GM10266 (cell line): ENCODE results near the gene TASP1.

ENCODE experiments used
- DNase-seq: peaks from one replicate; pipeline ENCODE4 v3.0.0; 2012; ENCODE audit errors: extremely low spot score
- TF ChIP-seq, protein P1 (sequence below): IDR thresholded peaks from 2 replicates; pipeline ENCODE4 v1.5.1; 2012; ENCODE audit warnings: mild to moderate bottlenecking, low read depth; ENCODE audit not compliant: control insufficient read depth, insufficient read depth; ENCODE audit errors: missing control alignments

TASP1 gene

DNA sequence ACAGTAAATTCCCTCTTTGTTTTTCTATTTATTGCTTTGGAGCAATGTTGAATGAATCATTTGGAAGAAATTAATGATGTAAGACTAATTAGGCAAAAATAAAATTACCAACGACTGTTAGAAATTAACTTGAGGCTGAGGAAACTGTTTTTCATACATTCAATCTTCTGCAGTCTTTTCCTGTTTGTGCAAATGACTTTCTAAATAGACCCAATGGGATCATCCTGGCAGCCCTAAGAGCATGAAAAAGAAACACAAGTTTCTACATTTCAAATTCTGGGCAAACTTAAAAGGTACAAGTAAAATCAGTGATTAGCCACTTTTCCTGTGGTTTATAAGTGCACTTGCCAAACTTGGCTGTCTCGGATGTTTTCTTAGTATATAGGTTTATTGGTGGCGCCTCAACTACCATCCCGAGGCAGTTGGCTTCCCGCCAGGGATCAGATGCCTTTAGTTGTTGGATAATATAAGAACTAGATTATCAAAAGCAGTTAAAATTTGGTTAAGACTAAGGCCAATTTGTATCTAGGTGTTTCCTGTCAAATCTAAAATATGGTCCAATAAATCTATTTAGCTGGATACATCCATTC is 236.5 kb downstream of the TASP1 start:
- DNase-seq: no peak
- TF ChIP-seq, protein P1, sequence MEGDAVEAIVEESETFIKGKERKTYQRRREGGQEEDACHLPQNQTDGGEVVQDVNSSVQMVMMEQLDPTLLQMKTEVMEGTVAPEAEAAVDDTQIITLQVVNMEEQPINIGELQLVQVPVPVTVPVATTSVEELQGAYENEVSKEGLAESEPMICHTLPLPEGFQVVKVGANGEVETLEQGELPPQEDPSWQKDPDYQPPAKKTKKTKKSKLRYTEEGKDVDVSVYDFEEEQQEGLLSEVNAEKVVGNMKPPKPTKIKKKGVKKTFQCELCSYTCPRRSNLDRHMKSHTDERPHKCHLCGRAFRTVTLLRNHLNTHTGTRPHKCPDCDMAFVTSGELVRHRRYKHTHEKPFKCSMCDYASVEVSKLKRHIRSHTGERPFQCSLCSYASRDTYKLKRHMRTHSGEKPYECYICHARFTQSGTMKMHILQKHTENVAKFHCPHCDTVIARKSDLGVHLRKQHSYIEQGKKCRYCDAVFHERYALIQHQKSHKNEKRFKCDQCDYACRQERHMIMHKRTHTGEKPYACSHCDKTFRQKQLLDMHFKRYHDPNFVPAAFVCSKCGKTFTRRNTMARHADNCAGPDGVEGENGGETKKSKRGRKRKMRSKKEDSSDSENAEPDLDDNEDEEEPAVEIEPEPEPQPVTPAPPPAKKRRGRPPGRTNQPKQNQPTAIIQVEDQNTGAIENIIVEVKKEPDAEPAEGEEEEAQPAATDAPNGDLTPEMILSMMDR: no peak

DNA sequence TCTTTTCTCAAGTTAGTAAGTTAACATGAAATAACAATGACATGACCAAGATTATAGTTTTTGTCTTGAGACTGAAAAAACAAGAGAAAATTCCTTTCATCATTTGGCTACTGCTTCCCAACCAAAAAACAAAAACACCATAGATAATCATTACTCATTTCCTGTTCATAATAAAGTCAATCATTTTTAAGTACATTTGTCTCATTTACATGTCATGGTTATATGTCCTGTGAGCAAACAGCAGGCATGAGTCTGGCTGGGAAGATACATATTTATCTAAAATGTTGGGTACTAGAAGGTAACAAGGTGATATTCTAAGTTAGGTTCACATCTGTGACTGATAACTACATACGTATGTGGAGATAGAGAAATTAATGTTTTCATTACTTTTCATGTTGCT is 237.1 kb downstream of the TASP1 start:
- DNase-seq: no peak
- TF ChIP-seq, protein P1: no peak

DNA sequence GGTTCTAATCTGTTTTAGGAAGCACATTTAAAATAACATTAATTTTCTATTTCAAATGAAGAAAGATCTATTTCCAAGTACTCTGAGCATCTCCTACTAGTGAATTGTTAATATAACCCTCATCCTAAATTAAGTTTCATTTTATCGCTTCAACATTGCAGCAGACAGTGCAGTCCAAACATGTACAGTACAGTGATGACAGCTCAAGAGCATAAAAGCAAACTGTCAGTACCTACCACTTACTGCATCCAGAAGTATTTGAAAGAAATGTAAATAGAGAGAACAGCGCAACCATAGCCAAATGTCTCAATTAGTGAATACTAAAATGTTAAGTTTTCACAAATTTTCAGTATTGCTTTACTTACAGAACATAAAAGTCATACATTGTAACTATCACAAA is 238.3 kb downstream of the TASP1 start:
- no peak for DNase-seq
- TF ChIP-seq, protein P1: no peak

DNA sequence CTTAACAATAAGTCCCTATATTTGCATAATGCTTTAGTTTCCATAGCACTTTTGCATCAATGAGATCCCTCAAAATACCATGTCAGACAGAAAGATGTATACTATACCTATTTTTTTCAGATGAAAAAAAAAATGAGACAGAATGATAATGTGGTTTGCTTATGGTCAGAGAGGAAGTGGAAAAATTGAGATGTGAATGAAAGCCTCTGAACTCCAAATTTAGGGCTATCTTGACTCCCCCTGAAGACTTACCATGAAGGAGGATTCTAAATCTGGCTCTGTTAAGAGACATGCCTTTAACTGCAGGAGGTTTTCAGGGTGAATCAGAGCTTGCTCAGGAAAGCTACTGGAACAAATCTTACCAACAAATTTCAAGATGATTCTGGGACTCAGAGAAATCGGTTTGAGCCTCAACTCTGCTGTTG is 241.4 kb downstream of the TASP1 start:
- peak; percentile 25 for DNase-seq

DNA sequence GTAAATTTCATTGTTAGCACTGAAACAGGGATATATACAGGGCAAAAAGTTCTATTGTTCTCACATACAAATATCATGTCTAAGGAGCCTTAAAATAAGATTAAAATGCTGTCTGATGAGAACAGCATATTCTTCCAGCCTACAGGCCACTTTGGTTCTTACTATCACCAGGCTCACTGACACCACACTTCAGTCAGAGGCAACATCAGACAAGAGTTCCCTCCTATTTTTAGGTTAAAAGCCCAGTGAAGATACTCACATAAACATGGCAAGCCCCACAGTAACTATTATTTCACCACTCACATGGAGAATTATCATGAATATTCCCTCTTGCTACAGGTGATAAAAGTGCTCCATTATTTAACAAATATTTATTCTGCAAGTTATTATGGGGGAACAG is 241.9 kb downstream of the TASP1 start:
- DNase-seq: no peak
- TF ChIP-seq, protein P1: no peak

More for the DNA sequence above, 241.4 kb downstream of the TASP1 start:
- TF ChIP-seq, protein P1: no peak

DNA sequence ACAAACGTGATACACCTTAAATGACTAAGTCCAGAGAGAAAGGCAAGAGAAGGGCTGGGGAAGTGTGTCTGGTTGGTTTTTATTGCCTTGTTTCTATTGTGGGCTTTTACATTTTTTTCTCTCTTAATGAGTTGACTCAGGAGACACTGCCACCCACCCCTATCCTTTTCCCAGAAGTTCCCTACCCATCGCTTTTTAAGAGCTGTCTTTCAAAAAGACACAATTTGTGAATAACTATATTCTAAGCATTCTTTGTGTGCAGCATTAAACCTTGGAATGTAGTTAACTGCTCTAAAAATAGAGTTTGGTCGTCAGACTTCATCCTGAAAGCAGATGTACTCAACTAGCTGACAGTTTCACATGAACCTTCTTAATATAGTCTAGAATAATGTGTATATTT is 242.7 kb downstream of the TASP1 start:
- no peak for DNase-seq
- TF ChIP-seq, protein P1: no peak

DNA sequence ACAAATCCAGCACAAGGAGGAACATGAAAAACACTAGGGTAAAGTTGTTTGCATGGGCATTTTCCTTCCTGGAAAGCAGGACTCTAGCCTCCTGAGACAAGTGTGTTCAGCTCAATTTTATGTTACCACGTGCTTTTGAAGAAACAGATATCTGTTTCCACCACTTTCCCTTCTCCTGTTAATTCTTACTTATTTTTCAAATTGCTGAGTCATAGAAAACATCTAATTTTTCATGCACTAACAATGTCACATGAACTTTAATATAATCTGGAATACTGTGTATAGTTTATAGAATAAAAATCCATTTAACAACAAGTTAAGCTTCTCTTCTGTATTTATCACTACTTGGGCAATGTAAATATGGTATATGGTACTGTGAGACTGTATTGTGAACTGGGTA is 243.5 kb downstream of the TASP1 start:
- TF ChIP-seq, protein P1: no peak

More for the DNA sequence above, 243.5 kb downstream of the TASP1 start:
- no peak for DNase-seq
